Activated CD8-positive, alpha-beta T cell treated with anti-CD3 and anti-CD28 coated beads for 36 hours (primary cell): ENCODE data around the gene LYRM9. TPM values are rescaled to one million over a fixed set of nuclear protein-coding genes. Genes with fewer than 3 reads are reported as not detected.
"Not testable (repeated sequence)": the region's sequence is repeated elsewhere in the genome, so short reads cannot be mapped to it uniquely, and the experiment has no call there.

ENCODE experiments used
- ATAC-seq: fragments of 200-7000 bp; cut with Tn5 transposase; one replicate; pipeline ENCODE4 v1.10.0; 2021; ENCODE audit warnings: mild to moderate bottlenecking, moderate library complexity
- CTCF ChIA-PET: fragments of 350-600 bp; sonication (Branson Sonifier 250); formaldehyde crosslinking; loops from one replicate; lab custom pipeline; 2021; ENCODE audit warnings: antibody characterized with exemption; lab: Charles Lee
- POLR2A ChIA-PET: fragments of 350-600 bp; sonication (Branson Sonifier 250); formaldehyde crosslinking; loops from one replicate; lab custom pipeline; 2021; ENCODE audit warnings: antibody characterized with exemption; lab: Charles Lee
- DNase-seq: peaks from one replicate; pipeline ENCODE4 v3.0.0-alpha.2; 2020
- H3K27ac Mint-ChIP-seq: one replicate; pipeline ENCODE4 v1.8.0; 2021; ENCODE audit warnings: mild to moderate bottlenecking, mixed read lengths
- H3K27me3 Mint-ChIP-seq: one replicate; pipeline ENCODE4 v1.8.0; 2021; ENCODE audit warnings: mixed read lengths
- H3K36me3 Mint-ChIP-seq: one replicate; pipeline ENCODE4 v1.8.0; 2021; ENCODE audit warnings: low read depth, mixed read lengths
- H3K4me1 Mint-ChIP-seq: one replicate; pipeline ENCODE4 v1.8.0; 2021; ENCODE audit warnings: low read depth, mixed read lengths
- H3K4me3 Mint-ChIP-seq: one replicate; pipeline ENCODE4 v1.8.0; 2021; ENCODE audit warnings: mild to moderate bottlenecking, moderate library complexity, mixed read lengths
- H3K9me3 Mint-ChIP-seq: one replicate; pipeline ENCODE4 v1.8.0; 2021; ENCODE audit warnings: mixed read lengths
- intact Hi-C: fragments of 100-400 bp; cut with micrococcal nuclease; formaldehyde crosslinking; loops from one replicate; pipeline ENCODE4 v1.10.0; 2022
- total RNA-seq, 2 experiments: library from RNA; stranded (reverse); gene quantifications; one replicate each; pipeline ENCODE4 v1.2.3, GENCODE V29; 2021
- TF ChIP-seq, protein P1 (sequence below): fragments of 200-600 bp; IDR thresholded peaks from one replicate; pipeline ENCODE4 v1.8.0; 2022; ENCODE audit warnings: antibody characterized with exemption, mild to moderate bottlenecking

LYRM9 gene
- total RNA-seq, 2 experiments from 2014 or later = 3.1 to 3.5 TPM

DNA sequence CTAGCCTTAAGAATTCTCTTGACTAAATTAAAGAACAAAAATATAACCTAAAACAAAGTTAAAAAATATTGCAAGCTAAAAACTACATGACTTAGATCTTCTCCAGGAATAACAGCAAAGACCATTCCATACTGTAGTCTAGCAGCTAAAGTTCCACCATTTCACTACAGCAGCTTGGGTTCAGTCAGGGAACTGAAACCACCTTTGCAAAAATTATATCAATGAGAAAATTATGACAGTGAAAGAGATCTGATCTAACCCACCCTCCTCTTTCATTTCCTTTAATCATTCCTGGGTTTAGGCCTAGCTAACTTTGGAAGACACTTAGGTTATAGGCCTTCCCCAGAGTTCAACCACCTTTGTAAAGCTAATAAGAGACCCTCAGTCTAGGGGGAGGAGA lies 56.5 kb downstream of the LYRM9 start:
- no peak for DNase-seq
- H3K4me3 Mint-ChIP-seq = no peak overlapping the region
- no peaks in the 10 kb centered on the region for H3K9me3 Mint-ChIP-seq
- TF ChIP-seq, protein P1, sequence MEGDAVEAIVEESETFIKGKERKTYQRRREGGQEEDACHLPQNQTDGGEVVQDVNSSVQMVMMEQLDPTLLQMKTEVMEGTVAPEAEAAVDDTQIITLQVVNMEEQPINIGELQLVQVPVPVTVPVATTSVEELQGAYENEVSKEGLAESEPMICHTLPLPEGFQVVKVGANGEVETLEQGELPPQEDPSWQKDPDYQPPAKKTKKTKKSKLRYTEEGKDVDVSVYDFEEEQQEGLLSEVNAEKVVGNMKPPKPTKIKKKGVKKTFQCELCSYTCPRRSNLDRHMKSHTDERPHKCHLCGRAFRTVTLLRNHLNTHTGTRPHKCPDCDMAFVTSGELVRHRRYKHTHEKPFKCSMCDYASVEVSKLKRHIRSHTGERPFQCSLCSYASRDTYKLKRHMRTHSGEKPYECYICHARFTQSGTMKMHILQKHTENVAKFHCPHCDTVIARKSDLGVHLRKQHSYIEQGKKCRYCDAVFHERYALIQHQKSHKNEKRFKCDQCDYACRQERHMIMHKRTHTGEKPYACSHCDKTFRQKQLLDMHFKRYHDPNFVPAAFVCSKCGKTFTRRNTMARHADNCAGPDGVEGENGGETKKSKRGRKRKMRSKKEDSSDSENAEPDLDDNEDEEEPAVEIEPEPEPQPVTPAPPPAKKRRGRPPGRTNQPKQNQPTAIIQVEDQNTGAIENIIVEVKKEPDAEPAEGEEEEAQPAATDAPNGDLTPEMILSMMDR = no peak
- no peak overlapping the region for H3K27ac Mint-ChIP-seq
- intact Hi-C loops = no loop called here
- POLR2A ChIA-PET = interaction anchor here (1.0 kb wide), 1 partner anchor 21 kb away, joined by 3 read pairs; no protein-coding TSS in a partner anchor
- no peaks in the 10 kb centered on the region for H3K36me3 Mint-ChIP-seq
- ATAC-seq = no peak
- no peaks in the 10 kb centered on the region for H3K4me1 Mint-ChIP-seq
- CTCF ChIA-PET = interaction anchor here (1.5 to 1.6 kb wide), 3 partner anchors 28 to 44 kb away, joined by 4 to 7 read pairs (median 5); no protein-coding TSS in a partner anchor
- H3K27me3 Mint-ChIP-seq = no peaks in the 10 kb centered on the region

DNA sequence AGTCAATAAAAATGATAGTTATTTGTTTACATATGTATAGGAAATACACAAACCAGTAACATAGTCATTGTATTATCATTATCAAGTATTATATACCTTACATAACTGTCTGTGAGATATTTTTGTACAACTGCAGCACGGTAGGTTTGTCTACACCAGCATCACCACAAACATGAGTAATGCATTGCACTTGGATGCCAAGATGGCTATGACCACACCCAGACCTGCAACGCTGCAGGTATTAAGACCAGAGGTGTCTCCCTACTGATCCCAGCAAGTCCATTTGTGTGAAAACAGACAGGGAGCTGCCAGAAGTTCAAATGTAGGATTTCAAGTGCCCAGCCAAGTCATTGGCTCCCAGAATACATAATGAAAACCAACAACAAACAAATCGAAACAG lies 58.6 kb downstream of the LYRM9 start:
- ChIA-PET POLR2A (interaction anchor here (0.6 kb wide), 1 partner anchor 11 kb away, joined by 3 read pairs; no protein-coding TSS in a partner anchor), CTCF (interaction anchor here (0.9 to 1.8 kb wide), 2 partner anchors 29 to 45 kb away, joined by 3 to 5 read pairs; no protein-coding TSS in a partner anchor)
- Mint-ChIP-seq H3K27me3 (no peaks in the 10 kb centered on the region), H3K36me3 (no peaks in the 10 kb centered on the region), H3K27ac (no peak overlapping the region), H3K4me3 (no peak overlapping the region), H3K9me3 (no peaks in the 10 kb centered on the region), H3K4me1 (no peaks in the 10 kb centered on the region)
- TF ChIP-seq, protein P1 = no peak
- intact Hi-C loops = no loop called here
- DNase-seq = no peak
- no peak for ATAC-seq

DNA sequence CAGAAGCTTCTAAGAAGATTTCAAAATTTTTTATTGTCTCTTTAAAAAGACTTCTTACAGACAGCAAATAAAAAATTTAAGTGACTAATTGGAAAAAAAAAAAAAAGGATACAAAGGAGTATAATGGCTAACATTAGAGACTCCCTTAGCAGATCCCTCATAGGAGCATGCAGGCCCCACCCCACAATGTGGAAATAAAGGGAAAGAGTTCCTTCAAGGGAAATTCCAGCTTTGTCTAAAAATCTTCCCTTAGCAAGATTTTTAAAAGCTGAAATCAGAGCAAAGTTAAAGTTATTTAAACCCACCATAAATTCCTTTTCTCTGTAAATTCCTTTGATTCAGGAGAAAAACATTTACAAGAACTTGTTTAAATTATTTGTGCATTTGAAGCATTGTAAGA lies 60.3 kb downstream of the LYRM9 start:
- DNase-seq = no peak
- no peaks in the 10 kb centered on the region for H3K9me3 Mint-ChIP-seq
- no peak overlapping the region for H3K4me3 Mint-ChIP-seq
- no peak for ATAC-seq
- intact Hi-C loops = no loop called here
- TF ChIP-seq, protein P1 = no peak
- H3K27ac Mint-ChIP-seq = no peak overlapping the region
- H3K27me3 Mint-ChIP-seq = peaks cover 4% of the 10 kb centered on the region
- ChIA-PET POLR2A (interaction anchor here (1.2 kb wide), 1 partner anchor 14 kb away, joined by 3 read pairs; no protein-coding TSS in a partner anchor), CTCF (interaction anchor here (1.0 to 2.2 kb wide), 5 partner anchors 9 to 61 kb away, joined by 3 to 12 read pairs (median 3); no protein-coding TSS in a partner anchor)
- H3K4me1 Mint-ChIP-seq = no peaks in the 10 kb centered on the region
- H3K36me3 Mint-ChIP-seq = no peaks in the 10 kb centered on the region

DNA sequence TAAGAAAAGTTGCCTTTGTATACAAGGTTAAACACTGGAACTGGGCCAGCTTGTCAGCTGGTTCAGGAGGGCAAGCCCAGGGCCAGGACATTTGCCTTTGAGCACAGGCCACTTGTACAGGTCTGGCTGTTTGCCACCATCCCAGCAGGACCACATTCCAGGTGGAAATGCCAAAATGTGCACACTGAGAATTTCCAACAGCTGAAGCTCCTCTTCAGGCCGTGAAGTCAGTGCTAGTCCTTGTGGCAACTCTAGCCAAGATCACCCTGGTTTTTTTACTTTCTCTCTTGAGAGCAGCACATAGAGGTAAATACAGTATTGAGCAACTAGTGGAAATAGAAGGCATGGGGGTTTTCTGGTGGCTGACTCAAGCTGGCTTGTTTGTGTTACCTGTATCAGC lies 63.3 kb downstream of the LYRM9 start:
- H3K4me3 Mint-ChIP-seq, CTCF ChIA-PET, ATAC-seq, H3K27ac Mint-ChIP-seq, H3K4me1 Mint-ChIP-seq, POLR2A ChIA-PET, H3K36me3 Mint-ChIP-seq, DNase-seq, H3K9me3 Mint-ChIP-seq: not testable (repeated sequence)
- intact Hi-C loops = loop anchor here (10.0 kb wide), 1 partner anchor 125 kb away; no protein-coding TSS in a partner anchor
- peaks cover 10% of the 10 kb centered on the region for H3K27me3 Mint-ChIP-seq

DNA sequence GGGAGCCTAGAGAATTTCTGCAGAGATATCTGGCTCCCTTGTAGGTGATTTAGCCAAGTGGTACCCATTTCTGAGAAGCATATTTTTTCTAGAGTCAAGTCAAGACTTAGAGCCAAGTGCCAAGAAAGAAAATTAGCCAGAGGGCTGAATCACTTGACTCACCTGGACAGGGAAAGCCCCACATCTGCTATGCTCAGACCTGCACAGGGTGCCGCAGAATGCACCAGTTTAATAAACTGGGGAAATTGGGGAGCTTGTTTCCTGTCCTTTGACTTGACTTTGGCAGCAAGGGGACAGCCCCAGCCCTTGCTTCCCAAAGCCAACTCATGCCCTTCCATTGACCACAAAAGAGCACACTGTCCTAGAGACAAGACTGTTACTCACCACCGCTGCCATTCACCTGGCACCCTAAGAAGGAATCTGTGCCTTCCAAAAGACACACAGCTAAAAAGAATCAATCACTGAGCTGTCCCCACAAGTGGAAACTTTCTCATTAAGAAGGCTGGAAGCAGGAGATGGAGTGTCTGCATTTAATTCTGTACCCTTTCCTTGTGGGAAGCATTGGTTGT lies 63.9 kb downstream of the LYRM9 start:
- DNase-seq, H3K4me3 Mint-ChIP-seq, H3K27ac Mint-ChIP-seq, H3K9me3 Mint-ChIP-seq, H3K4me1 Mint-ChIP-seq, H3K36me3 Mint-ChIP-seq: not testable (repeated sequence)
- CTCF ChIA-PET = interaction anchor here (1.6 kb wide), 1 partner anchor 18 kb away, joined by 8 read pairs; no protein-coding TSS in a partner anchor
- peaks cover 10% of the 10 kb centered on the region for H3K27me3 Mint-ChIP-seq
- POLR2A ChIA-PET = interaction anchor here (0.7 kb wide), 1 partner anchor 17 kb away, joined by 3 read pairs; no protein-coding TSS in a partner anchor
- ATAC-seq = peak; percentile 47
- intact Hi-C loops = loop anchor here (10.0 kb wide), 1 partner anchor 126 kb away; no protein-coding TSS in a partner anchor

Other genes with a start within 250 kb of the LYRM9 start
- gene NOS2, start 92.8 kb downstream of the LYRM9 start, total RNA-seq = not detected
- 1 to 10 TPM; 7.3 to 7.8 TPM for gene NLK, start 149.3 kb upstream of the LYRM9 start, total RNA-seq